DND-41 (cell line): ENCODE data around the gene CIDEC.

ENCODE experiments used
- EZH2 ChIP-seq: IDR thresholded peaks from 3 replicates; pipeline ENCODE4 v1.6.1; 2012; ENCODE audit warnings: borderline replicate concordance, low read depth, mild to moderate bottlenecking, moderate library complexity, low read length, inconsistent platforms; ENCODE audit not compliant: severe bottlenecking
- TF ChIP-seq, protein P1 (sequence below): IDR thresholded peaks from 2 replicates; pipeline ENCODE4 v1.5.1; 2012; ENCODE audit warnings: borderline replicate concordance, low read length, moderate library complexity, mild to moderate bottlenecking; ENCODE audit not compliant: poor library complexity, severe bottlenecking; ENCODE audit errors: extremely low read depth

DNA sequence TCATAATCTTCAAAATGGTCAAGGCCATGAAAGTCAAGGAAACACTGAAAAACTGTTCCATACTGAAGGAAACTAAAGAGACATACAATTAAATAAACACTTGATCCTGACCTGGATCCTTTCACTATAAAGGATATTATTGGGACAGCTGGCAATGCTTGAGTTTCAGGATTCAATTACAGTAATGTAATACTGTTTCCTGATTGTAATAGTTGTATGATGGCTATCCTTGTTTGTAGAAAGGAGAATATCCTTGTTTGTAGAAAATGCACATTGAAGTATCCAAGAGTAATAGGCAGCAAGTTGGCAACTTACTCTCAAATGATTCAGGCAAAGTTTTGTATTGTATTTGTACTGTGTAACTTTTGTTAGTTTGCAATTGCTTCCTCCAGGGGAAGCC is 4.6 kb downstream of the CIDEC start:
- TF ChIP-seq, protein P1, sequence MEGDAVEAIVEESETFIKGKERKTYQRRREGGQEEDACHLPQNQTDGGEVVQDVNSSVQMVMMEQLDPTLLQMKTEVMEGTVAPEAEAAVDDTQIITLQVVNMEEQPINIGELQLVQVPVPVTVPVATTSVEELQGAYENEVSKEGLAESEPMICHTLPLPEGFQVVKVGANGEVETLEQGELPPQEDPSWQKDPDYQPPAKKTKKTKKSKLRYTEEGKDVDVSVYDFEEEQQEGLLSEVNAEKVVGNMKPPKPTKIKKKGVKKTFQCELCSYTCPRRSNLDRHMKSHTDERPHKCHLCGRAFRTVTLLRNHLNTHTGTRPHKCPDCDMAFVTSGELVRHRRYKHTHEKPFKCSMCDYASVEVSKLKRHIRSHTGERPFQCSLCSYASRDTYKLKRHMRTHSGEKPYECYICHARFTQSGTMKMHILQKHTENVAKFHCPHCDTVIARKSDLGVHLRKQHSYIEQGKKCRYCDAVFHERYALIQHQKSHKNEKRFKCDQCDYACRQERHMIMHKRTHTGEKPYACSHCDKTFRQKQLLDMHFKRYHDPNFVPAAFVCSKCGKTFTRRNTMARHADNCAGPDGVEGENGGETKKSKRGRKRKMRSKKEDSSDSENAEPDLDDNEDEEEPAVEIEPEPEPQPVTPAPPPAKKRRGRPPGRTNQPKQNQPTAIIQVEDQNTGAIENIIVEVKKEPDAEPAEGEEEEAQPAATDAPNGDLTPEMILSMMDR = no peak
- no peak for TF ChIP-seq EZH2
